ENCODE data around the gene KTN1.

The KTN1 gene

DNA sequence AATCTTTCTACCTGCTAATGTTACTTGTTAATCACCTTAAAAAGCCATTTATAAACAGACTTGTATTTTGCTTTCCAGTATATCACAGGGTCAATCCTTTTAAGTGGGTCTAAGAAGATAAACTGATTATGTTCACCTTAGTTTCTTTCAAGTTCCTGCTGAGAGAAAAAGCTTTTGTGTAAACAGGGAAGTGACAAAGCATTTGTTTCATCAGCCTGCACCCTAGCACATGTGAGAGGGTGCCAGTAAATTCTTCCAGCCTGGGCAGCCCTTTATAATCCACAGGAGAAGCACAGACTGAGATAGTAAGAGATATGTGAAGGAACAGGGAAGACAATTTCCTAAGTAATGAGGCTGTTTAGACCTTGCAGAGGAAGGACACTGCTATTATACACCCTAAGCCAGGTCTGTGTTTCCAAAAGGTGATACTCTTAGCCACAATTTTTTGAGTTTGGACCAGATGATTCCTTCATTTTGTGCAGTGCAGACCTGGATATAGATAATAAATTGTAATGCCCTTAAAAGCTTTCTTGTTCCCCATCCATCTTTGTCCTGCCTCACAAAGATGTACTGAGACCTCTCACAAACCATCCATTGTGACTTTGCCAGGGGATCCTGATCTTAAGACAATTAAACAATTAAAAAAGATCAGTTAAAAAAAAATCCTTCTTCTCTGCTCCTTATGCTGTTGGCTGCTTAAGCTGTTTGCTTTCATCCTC lies 150.7 kb downstream of the KTN1 start:
- H3K4me3 ChIP-seq (ENCODE audit: low read depth, low read length) = no peak overlapping the region
- DNase-seq (ENCODE audit: low read depth) = no peak

GRCh38 chr14:55731311-55731872 lies 151.4 kb downstream of the KTN1 start:
- no peak overlapping the region for H3K4me3 ChIP-seq (ENCODE audit: low read depth, low read length)
- no peak for DNase-seq (ENCODE audit: low read depth)

GRCh38 chr14:55731881-55732498 lies 152.0 kb downstream of the KTN1 start:
- no peak overlapping the region for H3K4me3 ChIP-seq (ENCODE audit: low read depth, low read length)
- DNase-seq (ENCODE audit: low read depth) = no peak

- DNase-seq (ENCODE audit: low read depth) = no peak
- H3K4me3 ChIP-seq (ENCODE audit: low read depth, low read length) = no peak overlapping the region
Observed at GRCh38 chr14:55733599-55733998, 153.6 kb downstream of the KTN1 start.
